DMS53 treated with DMSO at 0.1 percent for 48 hours (cell line): Measurements from ENCODE around the gene RETSAT.
"Not testable (repeated sequence)": the region's sequence is repeated elsewhere in the genome, so short reads cannot be mapped to it uniquely, and the experiment has no call there.

Experiments
- DNase-seq: peaks from one replicate; lab custom pipeline; 2025; ENCODE audit not compliant: unreplicated experiment; lab: John Stamatoyannopoulos, UW

The RETSAT gene

DNA sequence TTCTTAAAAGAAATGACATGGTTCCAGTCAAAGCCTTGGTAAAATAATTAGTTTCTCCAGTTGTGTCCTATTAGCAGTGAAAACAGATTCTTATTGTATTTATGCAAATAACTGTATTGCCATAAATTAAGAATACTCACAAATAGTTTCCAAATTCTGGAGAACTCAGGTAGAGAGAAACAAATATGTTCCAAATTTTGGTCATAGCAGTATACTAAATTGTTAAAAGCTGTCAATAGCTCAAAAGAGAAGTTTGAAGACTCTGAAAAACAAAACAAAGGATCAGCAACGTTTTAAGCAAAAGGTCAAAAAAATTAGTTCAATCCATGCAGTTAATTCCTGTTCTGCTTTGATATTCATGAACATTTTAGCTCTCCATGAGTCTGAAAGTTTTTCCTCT, 25.7 kb upstream of the RETSAT start:
- no peak for DNase-seq

DNA sequence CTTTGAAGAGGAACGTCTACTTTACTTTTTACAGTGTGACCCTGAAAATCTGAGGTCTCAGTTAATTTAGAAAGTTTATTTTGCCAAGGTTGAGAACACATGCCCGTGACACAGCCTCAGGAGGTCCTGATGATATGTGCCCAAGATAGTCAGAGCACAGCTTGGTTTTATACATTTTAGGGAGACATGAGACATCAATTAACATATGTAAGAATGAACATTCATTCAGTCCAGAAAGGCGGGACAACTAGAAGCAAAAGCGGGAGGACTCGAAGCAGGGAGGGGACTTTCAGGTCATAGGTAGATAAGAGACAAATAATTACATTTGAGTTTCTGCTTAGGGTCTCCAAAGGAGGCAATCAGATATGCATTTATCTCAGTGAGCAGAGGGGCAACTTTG, 23.9 kb upstream of the RETSAT start:
- DNase-seq, result no peak

- DNase-seq, result no peak
Measured at GRCh38 chr2:85377083-85377482, 22.8 kb upstream of the RETSAT start.

- DNase-seq, result no peak
Measured at GRCh38 chr2:85376291-85377065, 22.1 kb upstream of the RETSAT start.

DNA sequence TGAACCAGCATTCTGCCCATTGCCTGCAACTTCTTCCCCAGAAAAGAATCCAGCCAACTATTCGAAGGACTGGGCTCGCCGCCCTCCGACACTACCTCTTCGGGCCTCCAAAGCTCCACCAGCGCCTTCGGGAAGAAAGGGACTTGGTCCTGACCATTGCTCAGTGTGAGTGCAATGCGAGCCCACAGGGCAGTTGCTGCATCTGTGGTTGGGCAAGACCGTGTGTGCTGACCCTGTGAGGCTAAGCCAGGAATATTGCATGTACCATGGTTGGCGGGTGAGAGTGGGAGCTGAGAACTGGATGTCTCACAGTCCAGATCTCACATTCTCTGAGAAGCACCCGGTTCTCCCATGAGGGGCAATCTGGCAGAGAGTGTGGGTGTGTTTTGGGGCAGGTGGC, 16.7 kb upstream of the RETSAT start:
- no peak for DNase-seq

DNA sequence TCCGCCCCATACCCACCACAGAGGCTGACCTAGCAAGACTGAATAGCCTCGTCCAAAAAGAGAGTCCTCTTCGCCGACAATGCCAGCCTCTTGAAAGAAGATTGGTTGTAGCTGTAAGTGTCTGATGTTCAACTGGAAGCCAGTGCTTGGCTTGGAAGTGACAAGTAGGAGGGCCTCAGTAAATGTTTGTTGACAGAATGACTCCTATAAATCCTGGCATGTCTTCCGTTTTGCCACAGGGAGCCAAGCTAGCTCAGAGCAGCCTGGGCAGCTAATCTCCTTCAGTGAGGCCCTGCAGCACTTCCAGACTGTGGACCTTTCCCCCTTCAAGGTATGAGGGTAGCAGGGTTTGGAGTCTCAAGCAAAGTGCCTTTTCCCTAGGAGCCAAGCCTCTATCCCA, 15.2 kb upstream of the RETSAT start:
- peak; percentile 43 for DNase-seq

DNA sequence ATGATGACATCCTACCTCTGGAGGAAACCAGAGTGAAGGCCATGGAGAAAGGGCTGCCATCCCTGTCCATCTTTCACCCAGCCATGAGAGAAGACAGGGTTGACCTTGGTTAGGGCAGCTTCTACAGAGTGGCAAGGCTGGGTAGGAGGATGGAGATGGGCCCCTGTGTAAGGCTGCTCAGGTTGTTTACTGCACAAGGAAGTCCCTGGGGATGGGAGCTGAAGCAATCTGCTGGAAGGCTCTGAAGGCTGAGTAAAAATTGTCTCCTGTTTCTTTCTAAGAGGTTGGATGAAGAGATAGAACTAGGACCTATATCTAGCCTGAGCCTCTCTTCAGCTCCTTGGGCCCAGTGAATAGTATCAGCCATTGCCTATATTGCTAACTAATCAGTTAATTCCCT, 14.6 kb upstream of the RETSAT start:
- no peak for DNase-seq

DNA sequence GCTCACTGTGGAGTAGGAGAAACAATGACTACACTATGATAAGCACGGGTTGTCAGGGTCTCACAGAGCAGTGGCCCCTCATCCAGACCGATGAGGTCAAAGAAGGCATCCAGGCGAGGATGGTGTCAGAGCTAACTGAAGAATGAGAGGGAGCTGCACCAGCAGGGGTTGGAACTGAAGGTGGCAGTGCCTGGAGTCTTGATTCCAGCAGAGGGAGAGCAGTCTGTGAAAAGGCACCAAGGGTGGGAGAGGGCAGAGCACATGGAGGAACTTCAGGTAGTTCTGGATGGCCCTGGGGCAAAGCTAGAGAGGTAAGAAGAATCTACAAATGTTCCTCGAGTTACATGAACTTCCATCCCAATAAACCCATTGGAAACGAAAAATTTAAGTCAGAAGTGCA, 12.9 kb upstream of the RETSAT start:
- no peak for DNase-seq

GRCh38 chr2:85362653-85363387, 8.5 kb upstream of the RETSAT start:
- DNase-seq, result not testable (repeated sequence)

DNA sequence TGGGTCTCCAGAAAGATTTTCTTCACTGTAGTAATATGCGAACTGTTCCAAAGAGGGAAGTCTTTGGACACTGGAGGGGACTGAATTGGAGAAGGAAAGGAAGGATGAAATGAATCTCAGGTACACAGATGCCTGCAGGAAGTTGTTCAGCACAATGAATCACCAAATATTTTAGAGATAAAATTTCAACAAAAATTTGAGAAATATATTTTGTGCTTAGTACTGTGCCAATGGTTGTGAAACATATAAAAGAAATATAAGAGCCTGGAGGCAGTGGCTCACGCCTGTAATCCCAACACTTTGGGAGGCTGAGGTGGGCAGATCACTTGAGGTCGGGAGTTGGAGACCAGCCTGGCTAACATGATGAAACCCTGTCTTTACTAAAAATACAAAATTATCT, 3.4 kb upstream of the RETSAT start:
- no peak for DNase-seq

DNA sequence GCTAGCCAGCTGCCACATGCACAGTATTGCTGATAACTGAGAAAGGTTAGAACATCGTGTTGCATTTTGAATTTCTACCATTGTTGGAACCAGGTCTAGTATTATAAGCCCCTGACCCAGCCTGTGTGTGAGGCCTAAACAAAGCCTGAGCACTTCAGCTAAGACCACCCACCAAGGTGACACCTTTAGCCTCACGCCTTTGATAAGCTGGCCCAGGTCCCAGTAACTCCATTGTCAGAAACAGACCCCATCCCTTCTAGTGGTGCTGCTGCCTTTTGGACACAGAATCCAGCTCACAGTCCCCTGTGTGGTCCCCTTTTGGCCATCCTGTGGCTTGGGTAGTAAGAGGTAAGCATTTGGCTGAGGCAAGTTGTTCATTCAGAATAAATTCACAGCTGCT, 1.9 kb upstream of the RETSAT start:
- no peak for DNase-seq

- no peak for DNase-seq
Measured at GRCh38 chr2:85355521-85355920, 1.2 kb upstream of the RETSAT start.

DNA sequence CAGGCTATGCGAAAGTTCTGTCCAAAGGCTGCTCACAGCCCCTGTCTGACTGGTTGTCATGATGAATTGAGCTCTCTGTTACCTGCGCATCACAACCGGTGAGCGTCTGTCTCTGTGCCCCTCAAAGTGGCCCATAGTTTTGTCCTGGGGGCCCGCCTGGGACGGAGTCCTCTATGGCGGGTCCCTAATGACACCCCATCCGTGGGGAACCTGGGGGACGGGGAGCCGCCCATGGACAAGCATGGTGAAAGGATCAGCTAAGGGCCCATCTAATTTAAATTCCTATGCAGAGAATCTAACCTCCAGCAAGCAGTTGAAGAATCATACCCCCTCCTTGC, 714 bp upstream of the RETSAT start:
- no peak for DNase-seq

GRCh38 chr2:85353876-85354285, 447 bp downstream of the RETSAT start:
- DNase-seq, result no peak

DNA sequence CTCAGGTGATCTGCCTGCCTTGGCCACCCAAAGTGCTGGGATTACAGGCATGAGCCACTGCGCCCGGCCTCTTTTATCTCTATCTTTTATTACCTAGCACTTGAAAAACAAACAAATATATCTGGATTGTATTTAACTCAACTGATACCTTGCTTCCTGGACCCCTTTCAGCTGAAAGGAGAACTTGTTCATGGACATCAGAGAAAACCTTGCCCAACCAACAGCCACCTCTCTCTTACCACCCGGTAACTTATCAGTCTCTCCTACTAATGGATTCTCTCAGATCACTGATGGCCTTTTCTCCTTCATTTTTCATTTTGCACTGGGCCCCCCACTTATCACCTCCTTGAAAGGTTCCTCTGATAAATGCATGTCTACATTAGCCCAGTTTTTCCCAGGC, 6.7 kb downstream of the RETSAT start:
- DNase-seq, result no peak

DNA sequence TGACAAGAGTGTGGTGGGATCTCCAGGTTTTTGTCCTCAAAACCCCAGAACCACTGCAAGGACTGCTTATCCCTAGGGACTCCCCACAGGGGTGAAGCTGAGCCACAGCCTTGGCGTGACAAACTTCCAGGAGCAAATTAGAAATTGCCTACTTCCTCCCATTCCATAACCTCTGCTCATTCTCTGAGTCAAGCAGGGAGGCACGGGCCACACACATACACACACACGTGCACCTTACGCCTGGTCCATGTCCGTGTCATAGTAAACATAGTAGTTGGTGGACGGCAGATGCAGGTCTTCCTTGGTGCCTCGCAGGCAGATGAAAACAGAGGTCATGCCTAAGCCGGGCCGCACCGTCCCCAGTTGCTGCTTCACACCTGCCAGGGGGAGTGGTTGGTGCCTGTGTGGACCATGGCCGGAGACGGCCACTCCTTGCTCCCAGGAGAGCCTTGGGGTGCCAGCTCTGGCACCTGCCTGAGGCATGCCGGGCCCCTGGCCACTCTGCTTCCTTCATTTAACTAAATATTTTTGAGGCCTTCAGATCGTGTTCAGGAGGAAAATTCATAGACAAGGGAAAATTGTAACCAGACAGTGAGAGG, 9.9 kb downstream of the RETSAT start:
- no peak for DNase-seq

GRCh38 chr2:85343207-85343895, 11.0 kb downstream of the RETSAT start:
- not testable (repeated sequence) for DNase-seq

GRCh38 chr2:85342156-85342555, 12.2 kb downstream of the RETSAT start:
- DNase-seq, result no peak

DNA sequence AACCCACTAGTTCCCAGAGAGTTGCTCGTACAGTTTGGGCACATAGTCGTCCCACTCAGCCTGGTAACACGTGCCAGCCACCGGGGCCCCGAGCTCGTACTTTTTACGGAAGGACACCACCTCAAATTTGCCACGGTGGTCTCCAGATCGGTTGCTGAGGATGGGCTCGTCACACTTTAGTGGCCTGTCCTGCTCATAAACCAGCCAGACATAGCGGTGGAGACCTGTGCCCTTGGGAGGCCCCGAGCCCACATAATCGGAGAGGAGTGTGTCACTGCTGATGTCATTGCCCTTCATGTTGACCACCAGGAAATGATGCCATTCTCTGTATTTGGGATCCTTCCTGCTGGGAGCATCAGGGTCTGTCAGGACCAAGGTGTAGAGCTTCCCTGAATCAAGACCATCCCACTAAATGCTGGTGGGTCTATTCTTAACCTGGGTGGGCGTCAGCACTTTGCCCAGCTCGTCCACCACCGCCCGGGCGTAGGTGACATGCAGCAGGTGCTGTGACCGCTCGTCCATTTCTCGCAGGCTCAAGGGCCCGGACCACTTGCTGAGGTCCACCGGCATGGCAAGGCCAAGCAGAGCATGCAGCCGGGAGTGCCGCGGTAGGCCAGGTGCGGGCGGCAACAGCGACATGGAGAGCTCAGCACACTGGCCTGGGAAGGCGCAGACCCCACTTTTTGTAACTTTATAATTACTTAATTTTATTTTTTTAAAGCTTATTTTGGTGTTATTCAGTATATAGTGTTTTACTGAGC, 12.9 kb downstream of the RETSAT start:
- DNase-seq, result no peak

- no peak for DNase-seq
Measured at GRCh38 chr2:85340034-85340892, 14.1 kb downstream of the RETSAT start.
